Right atrium auricular region (tissue), 2 donors: ENCODE results near the gene GAS1. TPM values are rescaled to one million over a fixed set of nuclear protein-coding genes. Genes with fewer than 3 reads are reported as not detected.

Experiments used
- DNase-seq: peaks from one replicate; pipeline ENCODE4 v3.0.0-alpha.2; 2019; ENCODE audit warnings: low spot score
- H3K27ac ChIP-seq, 2 donors: fragments of 200-600 bp; sonication (generic); 1 replicate in 1 of 2; 2 replicates in 1 of 2; pipeline ENCODE4 v1.5.1; 2016 to 2019
- H3K27me3 ChIP-seq, 2 donors: fragments of 200-600 bp; sonication (generic); one replicate each; pipeline versions ENCODE4 v1.5.1 to v1.6.0; 2017 to 2019
- H3K36me3 ChIP-seq: fragments of 200-600 bp; sonication (generic); one replicate; pipeline ENCODE4 v1.5.1; 2016
- H3K4me1 ChIP-seq, 2 donors: fragments of 200-600 bp; sonication (generic); one replicate each; pipeline versions ENCODE4 v1.5.1 to v1.6.0; 2017 to 2019
- H3K4me3 ChIP-seq, 2 donors: fragments of 200-600 bp; sonication (generic); 1 replicate in 1 of 2; 2 replicates in 1 of 2; pipeline ENCODE4 v1.5.1; 2017 to 2019; ENCODE audit warnings: mild to moderate bottlenecking in 1 of 2, moderate library complexity in 1 of 2
- H3K9me3 ChIP-seq, 2 donors: fragments of 200-600 bp; sonication (generic); one replicate each; pipeline ENCODE4 v1.5.1; 2019
- CTCF ChIP-seq, 2 donors: fragments of 200-600 bp; sonication (generic); IDR thresholded peaks; one replicate each; pipeline ENCODE4 v1.5.1; 2019; ENCODE audit warnings: antibody characterized with exemption in 2 of 2
- total RNA-seq, 2 donors: library from RNA; depleted of rRNA; stranded (reverse); fragments of >200 nt; gene quantifications; one replicate each; pipeline ENCODE4 v1.1.0, GENCODE V29; 2016

GAS1 gene
- total RNA-seq, 2 donors from 2014 or later = 44.4 to 78.6 TPM

DNA sequence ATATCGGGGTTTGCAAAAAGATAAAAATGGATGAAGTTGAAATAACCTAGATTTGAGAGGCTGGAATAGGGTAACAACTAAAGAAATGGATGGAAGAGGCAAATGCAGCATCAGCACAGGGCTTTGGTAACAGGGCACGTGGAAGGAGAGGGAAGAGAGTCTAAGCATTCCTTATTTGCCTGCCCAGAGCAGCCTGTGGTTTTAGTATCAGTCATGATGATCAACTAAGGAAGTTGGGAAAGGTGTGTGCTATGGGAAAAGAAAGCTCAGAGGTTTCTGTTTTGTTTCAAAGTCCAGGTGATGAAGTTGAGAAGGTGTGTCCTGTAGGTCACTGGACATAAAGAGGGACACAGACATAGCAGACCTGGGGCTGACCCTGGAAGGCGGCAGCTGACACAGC, 28.8 kb downstream of the GAS1 start:
- H3K27ac ChIP-seq = no peak overlapping the region
- no peaks in the 10 kb centered on the region for H3K4me1 ChIP-seq
- no peaks in the 10 kb centered on the region for H3K36me3 ChIP-seq
- H3K27me3 ChIP-seq = no peaks in the 10 kb centered on the region
- no peak for DNase-seq
- H3K4me3 ChIP-seq = no peak overlapping the region
- TF ChIP-seq CTCF (IDR thresholded peaks at IDR 0.05) = no peak
- no peaks in the 10 kb centered on the region for H3K9me3 ChIP-seq

DNA sequence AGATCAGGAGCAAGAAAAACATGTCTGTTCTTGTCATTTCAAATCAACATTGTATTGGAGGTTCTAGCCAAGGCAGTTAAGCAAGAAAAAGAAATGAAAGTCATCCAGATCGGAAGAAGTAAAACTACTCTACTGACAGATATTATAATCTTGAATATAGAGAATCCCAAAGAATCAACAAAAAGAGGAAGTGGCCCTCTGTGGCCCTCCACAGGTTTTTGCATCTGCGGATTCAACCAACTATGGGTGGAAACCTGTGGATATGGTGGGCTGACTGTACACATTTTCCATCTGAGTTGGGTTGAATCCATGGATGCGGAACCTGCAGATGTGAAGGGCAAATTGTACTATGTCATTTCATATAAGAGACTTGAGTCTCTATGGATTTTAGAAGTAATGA, 35.1 kb downstream of the GAS1 start:
- H3K4me1 ChIP-seq = no peaks in the 10 kb centered on the region
- no peak overlapping the region for H3K27ac ChIP-seq
- H3K27me3 ChIP-seq = no peaks in the 10 kb centered on the region
- H3K36me3 ChIP-seq = no peaks in the 10 kb centered on the region
- DNase-seq = no peak
- no peak overlapping the region for H3K4me3 ChIP-seq
- peaks cover 0 to 8% of the 10 kb centered on the region in 2 donors for H3K9me3 ChIP-seq
- TF ChIP-seq CTCF (IDR thresholded peaks at IDR 0.05) = no peak

GRCh38 chr9:86909388-86909787, 37.9 kb downstream of the GAS1 start:
- no peaks in the 10 kb centered on the region for H3K27me3 ChIP-seq
- H3K4me1 ChIP-seq = no peaks in the 10 kb centered on the region

GRCh38 chr9:86908261-86908660, 39.0 kb downstream of the GAS1 start:
- Histone ChIP-seq H3K4me3 (no peak overlapping the region), H3K27me3 (no peaks in the 10 kb centered on the region), H3K4me1 (peaks cover 0 to 3% of the 10 kb centered on the region in 2 donors), H3K9me3 (peaks cover 0 to 20% of the 10 kb centered on the region in 2 donors), H3K27ac (no peak overlapping the region), H3K36me3 (no peaks in the 10 kb centered on the region)
- TF ChIP-seq CTCF (IDR thresholded peaks at IDR 0.05) = no peak
- no peak for DNase-seq

More at GRCh38 chr9:86909388-86909787, 37.9 kb downstream of the GAS1 start:
- no peak for TF ChIP-seq CTCF (IDR thresholded peaks at IDR 0.05)
- no peak overlapping the region for H3K4me3 ChIP-seq
- peaks cover 0 to 20% of the 10 kb centered on the region in 2 donors for H3K9me3 ChIP-seq
- no peak for DNase-seq
- H3K36me3 ChIP-seq = no peaks in the 10 kb centered on the region
- H3K27ac ChIP-seq = no peak overlapping the region

DNA sequence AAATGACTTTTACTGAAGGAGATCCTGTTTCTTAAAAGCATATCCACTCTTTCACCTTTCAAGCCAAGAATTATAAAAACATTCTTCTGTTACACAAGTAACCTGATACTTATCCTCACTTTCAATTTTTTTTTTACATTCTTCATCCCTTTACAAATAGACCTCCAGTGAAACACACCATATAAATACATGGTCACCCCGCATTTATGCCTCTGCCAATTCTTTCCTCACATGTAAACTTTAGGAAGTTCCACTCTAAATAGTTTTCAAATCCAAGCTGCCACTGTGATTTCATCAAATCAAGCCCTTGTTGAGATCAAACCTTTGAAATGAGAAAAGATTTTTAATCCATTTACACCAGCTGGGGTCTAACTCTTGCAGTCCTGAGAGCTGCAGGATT, 40.0 kb downstream of the GAS1 start:
- no peak for TF ChIP-seq CTCF (IDR thresholded peaks at IDR 0.05)
- Histone ChIP-seq H3K4me3 (no peak overlapping the region), H3K27ac (no peak overlapping the region), H3K27me3 (no peaks in the 10 kb centered on the region), H3K4me1 (peaks cover 0 to 12% of the 10 kb centered on the region in 2 donors), H3K9me3 (peaks cover 0 to 20% of the 10 kb centered on the region in 2 donors), H3K36me3 (no peaks in the 10 kb centered on the region)
- no peak for DNase-seq

GRCh38 chr9:86903734-86904085, 43.6 kb downstream of the GAS1 start:
- Histone ChIP-seq H3K36me3 (no peaks in the 10 kb centered on the region), H3K27me3 (no peaks in the 10 kb centered on the region)
- DNase-seq = no peak

More at GRCh38 chr9:86903734-86904085, 43.6 kb downstream of the GAS1 start:
- peaks cover 0 to 12% of the 10 kb centered on the region in 2 donors for H3K9me3 ChIP-seq
- no peak overlapping the region for H3K27ac ChIP-seq
- no peak overlapping the region for H3K4me3 ChIP-seq
- peaks cover 0 to 12% of the 10 kb centered on the region in 2 donors for H3K4me1 ChIP-seq
- no peak for TF ChIP-seq CTCF (IDR thresholded peaks at IDR 0.05)
